SH-SY5Y (cell line): ENCODE results near the gene GGA1.

Experiments used
- GATA2 ChIP-seq: IDR thresholded peaks from 2 replicates; pipeline ENCODE4 v1.6.1; 2011; ENCODE audit warnings: mild to moderate bottlenecking, low read depth, low read length
- GATA3 ChIP-seq: IDR thresholded peaks from 2 replicates; pipeline ENCODE4 v1.6.1; 2011; ENCODE audit warnings: low read depth, mild to moderate bottlenecking, low read length, moderate library complexity

The GGA1 gene

DNA sequence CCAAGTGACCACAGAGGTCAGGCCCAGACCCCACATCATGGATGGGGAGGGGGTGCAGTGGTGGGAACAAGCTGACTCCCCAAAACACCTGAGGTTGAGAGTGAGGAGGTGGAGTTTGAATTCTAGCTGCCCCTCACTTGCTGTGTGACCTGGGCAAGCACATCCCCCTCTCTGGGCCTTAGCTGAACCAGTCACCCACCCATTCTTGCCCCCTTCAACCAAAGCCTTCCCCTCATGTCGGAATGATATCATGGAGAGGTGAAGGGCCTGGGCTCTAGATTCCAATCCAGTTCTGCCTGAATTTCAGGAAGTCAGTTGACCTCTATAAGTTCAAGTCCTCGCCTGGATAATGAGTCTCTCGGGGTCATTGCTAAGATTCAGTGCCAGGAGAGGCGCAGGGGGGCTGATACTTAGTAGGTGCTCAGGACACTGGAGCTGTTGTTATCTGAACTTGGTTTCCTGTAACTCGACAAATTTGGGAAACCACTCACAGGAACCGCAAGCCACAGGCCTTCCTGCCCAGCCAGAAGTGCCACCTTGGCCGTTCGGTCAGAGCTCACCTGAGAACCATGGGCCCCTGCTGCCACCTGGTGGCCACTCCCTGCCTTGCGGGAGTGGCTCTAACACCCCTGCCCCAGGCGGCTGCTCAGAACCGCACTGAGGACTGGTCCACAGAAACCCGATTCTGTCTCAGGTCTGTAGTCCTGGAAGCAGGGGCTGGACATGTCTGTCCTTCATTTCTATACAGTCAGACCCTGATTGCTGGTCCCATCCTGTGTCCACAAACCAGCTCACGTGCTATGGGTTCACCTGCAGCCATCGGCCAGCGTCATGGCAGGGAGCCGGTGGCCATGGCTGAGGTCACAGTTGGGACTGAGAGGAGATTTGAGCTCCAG, 41.5 kb upstream of the GGA1 start:
- TF ChIP-seq GATA3: no peak
- no peak for TF ChIP-seq GATA2

DNA sequence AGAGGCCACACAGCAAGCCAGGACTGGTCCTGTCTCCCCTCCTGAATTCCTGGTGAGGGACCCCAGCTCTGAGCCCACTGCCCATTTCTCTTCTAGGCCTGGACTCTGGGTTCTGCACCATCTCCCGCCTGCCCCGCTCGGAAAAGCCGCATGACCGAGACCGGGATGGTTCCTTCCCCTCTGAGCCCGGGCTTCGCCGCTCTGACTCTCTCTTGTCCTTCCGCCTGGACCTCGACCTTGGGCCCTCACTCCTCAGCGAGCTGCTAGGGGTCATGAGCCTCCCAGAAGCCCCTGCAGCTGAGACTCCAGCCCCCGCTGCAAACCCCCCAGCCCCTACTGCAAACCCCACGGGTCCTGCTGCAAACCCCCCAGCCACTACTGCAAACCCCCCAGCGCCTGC, 40.6 kb upstream of the GGA1 start:
- no peak for TF ChIP-seq GATA3
- TF ChIP-seq GATA2: no peak

GRCh38 chr22:37568448-37569008, 40.1 kb upstream of the GGA1 start:
- TF ChIP-seq GATA2 (no peak), GATA3 (no peak)

- TF ChIP-seq GATA3 (no peak), GATA2 (no peak)
Measured at GRCh38 chr22:37569009-37569920, 39.4 kb upstream of the GGA1 start.

DNA sequence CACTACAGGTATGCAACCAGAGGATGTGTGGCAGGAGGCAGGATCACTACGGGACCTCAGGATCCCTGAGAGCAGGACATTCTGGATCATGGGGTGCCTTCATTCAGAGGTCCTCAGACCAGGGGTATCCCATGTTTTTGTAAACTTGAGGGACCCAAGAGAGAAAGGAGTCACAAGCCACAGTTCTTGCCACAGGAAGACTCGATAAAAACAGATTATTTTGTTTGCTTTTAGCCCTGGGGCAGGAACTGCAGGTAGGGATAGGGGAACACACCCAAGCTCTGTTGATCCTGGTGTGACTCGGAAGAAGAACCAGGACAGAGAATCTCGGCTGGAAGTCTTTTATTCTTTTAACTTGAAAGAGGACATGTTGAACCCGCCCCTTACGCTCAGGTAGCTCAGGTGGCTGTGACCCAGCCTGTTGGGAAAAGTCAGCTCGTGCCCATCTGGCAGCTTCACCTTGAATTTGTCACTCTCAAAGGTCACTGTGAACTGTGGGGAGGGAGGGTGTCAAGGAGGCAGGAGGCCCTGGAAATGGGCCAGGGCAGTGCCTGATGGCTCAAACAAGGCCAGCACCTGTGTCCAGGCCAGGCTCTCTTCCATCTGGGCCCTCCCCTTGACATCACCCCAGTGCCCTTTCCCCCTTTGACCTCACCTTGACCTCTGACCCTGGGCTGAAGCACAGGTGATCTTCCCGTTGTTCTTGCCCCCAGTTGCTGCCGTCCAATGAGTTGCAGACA, 38.5 kb upstream of the GGA1 start:
- no peak for TF ChIP-seq GATA2
- no peak for TF ChIP-seq GATA3

DNA sequence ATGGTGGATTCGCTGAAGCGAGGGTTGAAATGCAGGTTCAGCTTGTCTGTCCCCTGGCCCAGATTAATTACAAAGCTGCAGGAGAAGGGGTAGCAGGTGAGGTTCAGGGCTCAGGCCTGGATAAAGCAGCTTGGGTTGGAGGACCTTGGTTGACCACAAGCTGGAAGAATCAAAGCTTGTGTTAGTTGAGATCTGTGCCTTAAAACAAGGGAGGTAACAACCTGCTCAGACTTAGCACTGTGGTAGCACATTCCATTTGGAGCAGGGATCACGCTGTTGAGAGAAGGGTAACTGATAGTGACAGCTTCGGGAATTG, 38.0 kb upstream of the GGA1 start:
- TF ChIP-seq GATA2 (no peak), GATA3 (no peak)

DNA sequence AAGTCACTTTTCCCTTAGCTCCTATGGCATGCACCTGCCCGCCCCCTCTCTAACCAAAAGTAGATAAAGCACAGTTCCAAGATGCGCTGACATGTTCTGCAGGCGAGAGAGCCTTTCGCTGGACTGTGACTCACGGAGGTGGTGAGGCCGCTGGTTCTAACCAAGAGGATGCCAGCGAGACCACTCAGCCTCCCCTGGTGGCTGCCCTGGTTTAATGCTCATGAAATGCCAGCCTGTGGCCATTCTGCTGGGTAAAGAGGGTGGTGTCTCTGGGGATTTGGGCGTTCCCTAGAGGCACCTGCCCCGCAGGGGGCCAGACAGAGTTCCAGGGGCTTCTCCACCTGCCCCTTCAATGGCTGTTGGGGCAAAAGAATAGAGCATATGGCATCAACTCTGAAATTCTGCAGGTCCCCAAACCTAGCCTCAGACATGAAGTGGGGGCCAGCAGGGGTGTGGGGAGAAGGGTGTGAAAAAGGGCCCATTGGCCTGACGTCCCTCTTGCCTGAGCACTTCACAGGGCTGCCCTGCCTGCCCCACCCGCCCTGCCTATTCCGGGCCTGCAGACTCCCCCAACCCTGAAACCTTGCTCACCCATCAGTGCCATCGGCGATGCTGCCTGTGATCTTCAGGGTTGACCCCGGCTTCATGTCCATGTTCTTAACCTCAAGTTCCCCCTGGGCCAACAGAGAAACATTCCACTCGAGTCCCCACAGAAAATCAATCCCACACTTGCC, 37.2 kb upstream of the GGA1 start:
- no peak for TF ChIP-seq GATA3
- no peak for TF ChIP-seq GATA2

- TF ChIP-seq GATA3 (no peak), GATA2 (no peak)
Measured at GRCh38 chr22:37571992-37572373, 36.7 kb upstream of the GGA1 start.

DNA sequence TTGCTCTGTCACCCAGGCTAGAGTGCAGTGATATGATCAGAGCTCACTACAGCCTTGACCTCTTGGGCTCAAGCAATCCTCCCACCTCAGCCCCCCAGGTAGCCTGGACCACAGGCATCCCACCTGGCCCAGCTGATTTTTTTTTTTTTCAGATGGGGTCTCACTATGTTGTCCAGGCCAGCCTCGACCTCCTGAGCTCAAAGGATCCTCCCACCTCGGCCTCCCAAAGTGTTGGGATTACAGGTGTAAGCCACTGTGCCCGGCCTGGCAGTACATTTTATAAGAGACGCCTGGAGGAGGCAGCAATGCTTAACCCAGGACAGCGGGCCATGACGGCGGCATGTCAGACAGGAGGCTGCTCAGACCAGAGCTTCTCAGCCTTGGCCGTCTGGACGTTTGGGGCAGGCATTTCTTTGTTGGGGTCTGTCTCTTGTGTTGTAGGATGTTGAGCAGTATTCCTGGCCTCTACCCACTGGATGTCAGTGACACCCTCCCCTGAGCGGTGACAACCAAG, 33.1 kb upstream of the GGA1 start:
- TF ChIP-seq GATA2 (no peak), GATA3 (no peak)

GRCh38 chr22:37578002-37578401, 30.6 kb upstream of the GGA1 start:
- TF ChIP-seq GATA2: no peak
- no peak for TF ChIP-seq GATA3

- TF ChIP-seq GATA3: no peak
- TF ChIP-seq GATA2: no peak
Measured at GRCh38 chr22:37581504-37581903, 27.1 kb upstream of the GGA1 start.

GRCh38 chr22:37582526-37582925, 26.1 kb upstream of the GGA1 start:
- no peak for TF ChIP-seq GATA2
- no peak for TF ChIP-seq GATA3

DNA sequence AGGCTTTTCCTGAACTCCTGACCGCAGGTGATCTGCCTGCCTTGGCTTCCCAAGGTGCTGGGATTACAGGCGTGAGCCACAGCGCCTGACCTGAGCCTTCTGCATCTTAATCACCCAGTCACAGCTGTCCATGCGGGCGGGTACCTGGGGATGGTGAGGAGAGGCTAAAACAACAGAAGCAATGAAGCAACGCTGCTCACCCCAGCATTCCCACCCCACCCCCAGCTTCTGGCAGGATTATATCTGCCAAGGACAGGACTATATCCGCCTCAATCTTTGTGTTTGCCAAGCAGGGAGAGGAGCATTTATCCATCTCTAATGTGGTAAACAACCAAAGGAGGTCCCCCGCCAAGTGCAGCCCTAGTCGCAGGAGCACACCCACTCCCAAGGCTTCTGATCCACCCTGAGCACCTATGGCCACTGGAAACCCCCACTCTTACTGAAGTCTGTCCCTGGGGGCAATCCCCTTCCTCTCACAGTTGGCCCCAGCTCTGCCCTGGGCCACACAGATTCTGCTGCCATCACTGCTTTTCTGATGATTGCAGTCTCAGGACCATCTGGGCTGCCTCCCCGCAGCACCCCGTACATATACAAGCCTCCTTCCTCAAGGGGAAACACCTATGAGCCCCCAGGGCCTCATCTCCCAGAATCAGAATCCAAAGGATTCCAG, 20.0 kb upstream of the GGA1 start:
- no peak for TF ChIP-seq GATA2
- no peak for TF ChIP-seq GATA3
